ENCODE data around the gene OR52K2. TPM values are rescaled to one million over a fixed set of nuclear protein-coding genes. Genes with fewer than 3 reads are reported as not detected.
"Not testable (repeated sequence)": the region's sequence is repeated elsewhere in the genome, so short reads cannot be mapped to it uniquely, and the experiment has no call there.

Gene OR52K2
- total RNA-seq = not detected

- H3K4me1 ChIP-seq = no peaks in the 10 kb centered on the region
- no peaks in the 10 kb centered on the region for H3K9me3 ChIP-seq
- H3K27me3 ChIP-seq = no peaks in the 10 kb centered on the region
- DNase-seq (ENCODE audit: low spot score in 2 of 2) = no peak
- H3K4me3 ChIP-seq = no peak within 1 kb of the TSS
- H3K27ac ChIP-seq = no peak within 1 kb of the TSS
- no peak for TF ChIP-seq POLR2A (IDR thresholded peaks at IDR 0.05)
- TF ChIP-seq, protein P1, sequence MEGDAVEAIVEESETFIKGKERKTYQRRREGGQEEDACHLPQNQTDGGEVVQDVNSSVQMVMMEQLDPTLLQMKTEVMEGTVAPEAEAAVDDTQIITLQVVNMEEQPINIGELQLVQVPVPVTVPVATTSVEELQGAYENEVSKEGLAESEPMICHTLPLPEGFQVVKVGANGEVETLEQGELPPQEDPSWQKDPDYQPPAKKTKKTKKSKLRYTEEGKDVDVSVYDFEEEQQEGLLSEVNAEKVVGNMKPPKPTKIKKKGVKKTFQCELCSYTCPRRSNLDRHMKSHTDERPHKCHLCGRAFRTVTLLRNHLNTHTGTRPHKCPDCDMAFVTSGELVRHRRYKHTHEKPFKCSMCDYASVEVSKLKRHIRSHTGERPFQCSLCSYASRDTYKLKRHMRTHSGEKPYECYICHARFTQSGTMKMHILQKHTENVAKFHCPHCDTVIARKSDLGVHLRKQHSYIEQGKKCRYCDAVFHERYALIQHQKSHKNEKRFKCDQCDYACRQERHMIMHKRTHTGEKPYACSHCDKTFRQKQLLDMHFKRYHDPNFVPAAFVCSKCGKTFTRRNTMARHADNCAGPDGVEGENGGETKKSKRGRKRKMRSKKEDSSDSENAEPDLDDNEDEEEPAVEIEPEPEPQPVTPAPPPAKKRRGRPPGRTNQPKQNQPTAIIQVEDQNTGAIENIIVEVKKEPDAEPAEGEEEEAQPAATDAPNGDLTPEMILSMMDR (IDR thresholded peaks at IDR 0.05) = no peak
- no peak for TF ChIP-seq POLR2AphosphoS5 (IDR thresholded peaks at IDR 0.05)
- intact Hi-C loops (cut with DNase I; ENCODE audit: low total_unique reads) = no loop called here
- no peaks in the 10 kb centered on the region for H3K36me3 ChIP-seq
Observed at GRCh38 chr11:4448995-4449394, at the start of gene OR52K2. TSS of gene OR52K2 (plus strand) at chr11:4449295. CDS start at chr11:4449340, 45 bp downstream.

DNA sequence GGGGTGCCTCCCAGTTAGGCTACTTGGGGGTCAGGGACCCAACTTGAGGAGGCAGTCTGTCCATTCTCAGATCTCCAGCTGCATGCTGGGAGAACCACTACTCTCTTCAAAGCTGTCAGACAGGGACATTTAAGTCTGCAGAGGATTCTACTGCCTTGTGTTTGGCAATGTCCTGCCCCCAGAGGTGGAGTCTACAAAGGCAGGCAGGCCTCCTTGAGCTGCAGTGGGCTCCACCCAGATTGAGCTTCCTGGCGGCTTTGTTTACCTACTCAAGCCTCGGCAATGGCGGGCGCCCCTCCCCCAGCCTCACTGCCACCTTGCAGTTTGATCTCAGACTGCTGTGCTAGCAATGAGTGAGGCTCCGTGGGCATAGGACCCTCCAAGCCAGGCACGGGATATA, 42.9 kb upstream of the OR52K2 start:
- H3K9me3 ChIP-seq; H3K4me3 ChIP-seq; H3K4me1 ChIP-seq; H3K36me3 ChIP-seq; H3K27me3 ChIP-seq; DNase-seq (ENCODE audit: low spot score in 2 of 2); intact Hi-C loops (cut with DNase I; ENCODE audit: low total_unique reads); H3K27ac ChIP-seq: not testable (repeated sequence)

GRCh38 chr11:4416306-4416705, 32.8 kb upstream of the OR52K2 start:
- no peak overlapping the region for H3K27ac ChIP-seq
- intact Hi-C loops (cut with DNase I; ENCODE audit: low total_unique reads) = no loop called here
- H3K9me3 ChIP-seq = no peaks in the 10 kb centered on the region
- H3K4me3 ChIP-seq = no peak overlapping the region
- no peaks in the 10 kb centered on the region for H3K36me3 ChIP-seq
- no peak for DNase-seq (ENCODE audit: low spot score in 2 of 2)
- no peaks in the 10 kb centered on the region for H3K27me3 ChIP-seq
- no peak for TF ChIP-seq POLR2AphosphoS5 (IDR thresholded peaks at IDR 0.05)
- no peak for TF ChIP-seq POLR2A (IDR thresholded peaks at IDR 0.05)
- no peaks in the 10 kb centered on the region for H3K4me1 ChIP-seq

GRCh38 chr11:4416816-4417215, 32.3 kb upstream of the OR52K2 start:
- TF ChIP-seq POLR2AphosphoS5 (IDR thresholded peaks at IDR 0.05) (no peak), POLR2A (IDR thresholded peaks at IDR 0.05) (no peak)
- TF ChIP-seq, protein P1 (IDR thresholded peaks at IDR 0.05) = no peak
- no peak for DNase-seq (ENCODE audit: low spot score in 2 of 2)
- Histone ChIP-seq H3K36me3 (no peaks in the 10 kb centered on the region), H3K9me3 (no peaks in the 10 kb centered on the region), H3K4me3 (no peak overlapping the region), H3K27ac (no peak overlapping the region), H3K27me3 (no peaks in the 10 kb centered on the region), H3K4me1 (no peaks in the 10 kb centered on the region)
- intact Hi-C loops (cut with DNase I; ENCODE audit: low total_unique reads) = no loop called here

GRCh38 chr11:4418403-4418802, 30.7 kb upstream of the OR52K2 start:
- DNase-seq (ENCODE audit: low spot score in 2 of 2) = no peak
- Histone ChIP-seq H3K4me3 (no peak overlapping the region), H3K27ac (no peak overlapping the region), H3K4me1 (no peaks in the 10 kb centered on the region), H3K9me3 (no peaks in the 10 kb centered on the region), H3K36me3 (no peaks in the 10 kb centered on the region), H3K27me3 (no peaks in the 10 kb centered on the region)
- TF ChIP-seq POLR2AphosphoS5 (IDR thresholded peaks at IDR 0.05) (no peak), POLR2A (IDR thresholded peaks at IDR 0.05) (no peak)
- TF ChIP-seq, protein P1 (IDR thresholded peaks at IDR 0.05) = no peak
- intact Hi-C loops (cut with DNase I; ENCODE audit: low total_unique reads) = no loop called here

- no peaks in the 10 kb centered on the region for H3K36me3 ChIP-seq
- intact Hi-C loops (cut with DNase I; ENCODE audit: low total_unique reads) = no loop called here
Observed at GRCh38 chr11:4430051-4430450, 19.0 kb upstream of the OR52K2 start.

More at GRCh38 chr11:4430051-4430450, 19.0 kb upstream of the OR52K2 start:
- no peaks in the 10 kb centered on the region for H3K4me1 ChIP-seq
- H3K4me3 ChIP-seq = no peak overlapping the region
- H3K27me3 ChIP-seq = no peaks in the 10 kb centered on the region
- H3K9me3 ChIP-seq = no peaks in the 10 kb centered on the region
- TF ChIP-seq POLR2AphosphoS5 (IDR thresholded peaks at IDR 0.05) (no peak), POLR2A (IDR thresholded peaks at IDR 0.05) (no peak)
- TF ChIP-seq, protein P1 (IDR thresholded peaks at IDR 0.05) = no peak
- no peak overlapping the region for H3K27ac ChIP-seq
- DNase-seq (ENCODE audit: low spot score in 2 of 2) = no peak

Data from breast epithelium (tissue), 4 donors.